GM18498 (cell line): ENCODE data around the gene ANGPTL2.

Experiments used
- ATAC-seq: cut with Tn5 transposase; IDR thresholded peaks from one replicate; pipeline ENCODE4 v1.9.1; 2021; ENCODE audit warnings: mild to moderate bottlenecking, moderate library complexity; ENCODE audit not compliant: unreplicated experiment

ANGPTL2 gene

GRCh38 chr9:127099664-127100063, 22.8 kb downstream of the ANGPTL2 start:
- no peak for ATAC-seq

GRCh38 chr9:127098916-127099553, 23.4 kb downstream of the ANGPTL2 start:
- no peak for ATAC-seq

- no peak for ATAC-seq
Observed at GRCh38 chr9:127097683-127098082, 24.8 kb downstream of the ANGPTL2 start.

GRCh38 chr9:127096208-127096607, 26.2 kb downstream of the ANGPTL2 start:
- no peak for ATAC-seq

GRCh38 chr9:127095411-127095810, 27.0 kb downstream of the ANGPTL2 start:
- ATAC-seq = no peak

- no peak for ATAC-seq
Observed at GRCh38 chr9:127093319-127094020, 29.0 kb downstream of the ANGPTL2 start.

GRCh38 chr9:127092041-127092608, 30.3 kb downstream of the ANGPTL2 start:
- ATAC-seq = no peak

GRCh38 chr9:127091526-127091925, 30.9 kb downstream of the ANGPTL2 start:
- no peak for ATAC-seq

GRCh38 chr9:127090341-127090985, 32.0 kb downstream of the ANGPTL2 start:
- no peak for ATAC-seq

- no peak for ATAC-seq
Observed at GRCh38 chr9:127089631-127090081, 32.8 kb downstream of the ANGPTL2 start.

GRCh38 chr9:127088724-127089615, 33.5 kb downstream of the ANGPTL2 start:
- no peak for ATAC-seq

- no peak for ATAC-seq
Observed at GRCh38 chr9:127087836-127088235, 34.6 kb downstream of the ANGPTL2 start.

- no peak for ATAC-seq
Observed at GRCh38 chr9:127087411-127087810, 35.0 kb downstream of the ANGPTL2 start.

GRCh38 chr9:127086771-127087170, 35.7 kb downstream of the ANGPTL2 start:
- no peak for ATAC-seq

GRCh38 chr9:127085186-127085585, 37.2 kb downstream of the ANGPTL2 start:
- no peak for ATAC-seq

- no peak for ATAC-seq
Observed at GRCh38 chr9:127084076-127085039, 38.1 kb downstream of the ANGPTL2 start.

- ATAC-seq = no peak
Observed at GRCh38 chr9:127083138-127083980, 39.1 kb downstream of the ANGPTL2 start.
